Parietal lobe (tissue), 2 donors: ENCODE data around the gene EXTL1. TPM values are rescaled to one million over a fixed set of nuclear protein-coding genes. Genes with fewer than 3 reads are reported as not detected.

Experiments used
- small RNA-seq: library from RNA; depleted of rRNA; stranded (forward); fragments of <200 nt; gene quantifications from one replicate; pipeline ENCODE3, GENCODE V24; 2014; ENCODE audit warnings: low replicate concordance
- total RNA-seq: library from RNA; depleted of rRNA; stranded (reverse); fragments of >200 nt; gene quantifications from one replicate; pipeline ENCODE4 v1.2.3, GENCODE V29; 2014

EXTL1 gene, protein sequence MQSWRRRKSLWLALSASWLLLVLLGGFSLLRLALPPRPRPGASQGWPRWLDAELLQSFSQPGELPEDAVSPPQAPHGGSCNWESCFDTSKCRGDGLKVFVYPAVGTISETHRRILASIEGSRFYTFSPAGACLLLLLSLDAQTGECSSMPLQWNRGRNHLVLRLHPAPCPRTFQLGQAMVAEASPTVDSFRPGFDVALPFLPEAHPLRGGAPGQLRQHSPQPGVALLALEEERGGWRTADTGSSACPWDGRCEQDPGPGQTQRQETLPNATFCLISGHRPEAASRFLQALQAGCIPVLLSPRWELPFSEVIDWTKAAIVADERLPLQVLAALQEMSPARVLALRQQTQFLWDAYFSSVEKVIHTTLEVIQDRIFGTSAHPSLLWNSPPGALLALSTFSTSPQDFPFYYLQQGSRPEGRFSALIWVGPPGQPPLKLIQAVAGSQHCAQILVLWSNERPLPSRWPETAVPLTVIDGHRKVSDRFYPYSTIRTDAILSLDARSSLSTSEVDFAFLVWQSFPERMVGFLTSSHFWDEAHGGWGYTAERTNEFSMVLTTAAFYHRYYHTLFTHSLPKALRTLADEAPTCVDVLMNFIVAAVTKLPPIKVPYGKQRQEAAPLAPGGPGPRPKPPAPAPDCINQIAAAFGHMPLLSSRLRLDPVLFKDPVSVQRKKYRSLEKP
- 2.2 TPM for total RNA-seq

GRCh38 chr1:26021647-26022403 is at the start of gene EXTL1:
EXTL1 (plus strand) TSS chr1:26021775; CDS start chr1:26022647, 872 bp downstream.

GRCh38 chr1:25997828-25998761 is 23.5 kb upstream of the EXTL1 start, which contains the start of gene PAFAH2:
PAFAH2 (minus strand) TSS chr1:25998063; CDS start chr1:25990816, 7,247 bp downstream.

GRCh38 chr1:26045722-26046245 is 24.2 kb downstream of the EXTL1 start, which contains the start of gene SLC30A2:
SLC30A2 (minus strand) TSS chr1:26046118; CDS start chr1:26045896, 222 bp downstream.

DNA sequence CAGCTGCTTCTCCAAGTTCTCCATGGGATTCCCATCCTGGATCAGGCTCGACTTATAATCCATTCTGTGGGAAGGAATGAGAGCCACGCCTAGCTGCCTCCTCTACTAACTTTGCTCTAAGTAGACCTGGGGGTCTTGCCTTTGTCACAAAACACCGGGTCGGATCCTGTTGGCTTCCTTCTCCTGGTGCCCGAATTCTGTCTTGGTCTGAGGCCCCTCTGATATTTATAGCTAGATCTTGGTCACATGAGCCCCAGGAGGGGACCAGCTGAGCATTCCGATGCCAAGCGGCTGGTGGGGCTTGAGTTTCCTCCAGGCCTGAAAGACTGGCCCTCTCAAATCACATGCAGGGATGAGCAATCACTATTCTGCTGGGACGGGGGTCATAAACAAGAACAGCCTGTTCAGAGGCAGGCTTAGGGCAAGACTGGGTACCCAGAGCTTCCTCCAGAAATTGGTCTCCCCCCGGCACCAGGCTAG is 45.9 kb downstream of the EXTL1 start, which contains the start of gene TRIM63:
Gene TRIM63 (minus strand): TSS at position 199 of the 480 bp plus-strand sequence. CDS start 136 bp downstream, at position 63.

Small RNA genes within 50 kb of the gene (small RNA-seq; reads per million reads assigned to genes)
- gene RF00283, result not detected
- not detected for gene RF00492

Other genes with a start within 250 kb of the EXTL1 start
- gene SELENON, start 221.6 kb upstream of the EXTL1 start, total RNA-seq, result 20.7 TPM
- 44.4 TPM for gene MTFR1L, start 201.8 kb upstream of the EXTL1 start, total RNA-seq
- gene AUNIP, start 162.3 kb upstream of the EXTL1 start, total RNA-seq, result 1.3 TPM
- 6.6 TPM for gene PAQR7, start 146.1 kb upstream of the EXTL1 start, total RNA-seq
- gene STMN1, start 115.4 kb upstream of the EXTL1 start, total RNA-seq, result 872 TPM
- gene PAFAH2, start 23.7 kb upstream of the EXTL1 start, total RNA-seq, result 5.6 TPM
- gene SLC30A2, start 24.3 kb downstream of the EXTL1 start, total RNA-seq, result not detected
- gene TRIM63, start 45.9 kb downstream of the EXTL1 start, total RNA-seq, result not detected
- 61.3 TPM for gene PDIK1L, start 90.0 kb downstream of the EXTL1 start, total RNA-seq
- 0.31 TPM for gene FAM110D, start 137.3 kb downstream of the EXTL1 start, total RNA-seq
- gene C1orf232, start 147.2 kb downstream of the EXTL1 start, total RNA-seq, result not detected
- gene ZNF593, start 148.1 kb downstream of the EXTL1 start, total RNA-seq, result 13.1 TPM
- gene ZNF593OS, start 150.1 kb downstream of the EXTL1 start, total RNA-seq, result not detected
- gene CNKSR1, start 155.7 kb downstream of the EXTL1 start, total RNA-seq, result 7.2 TPM
- not detected for gene CATSPER4, start 168.8 kb downstream of the EXTL1 start, total RNA-seq
- gene CEP85, start 212.4 kb downstream of the EXTL1 start, total RNA-seq, result 19.4 TPM